GM10847 (cell line): Measurements from ENCODE around the gene PCBD1.

ENCODE experiments used
- POLR2A ChIP-seq: IDR thresholded peaks from 2 replicates; pipeline ENCODE4 v1.6.1; 2011; ENCODE audit not compliant: insufficient read length; ENCODE audit errors: extremely low read depth

Gene PCBD1

GRCh38 chr10:70887804-70888800 is at the start of gene PCBD1:
TSS of gene PCBD1 (minus strand) at chr10:70888565. CDS start at chr10:70888533, 32 bp downstream.
- peak; percentile 52 for TF ChIP-seq POLR2A

- TF ChIP-seq POLR2A: no peak
These were observed 49.3 kb upstream of the PCBD1 start for GRCh38 chr10:70937661-70938060.

GRCh38 chr10:70936111-70936510 is 47.7 kb upstream of the PCBD1 start:
- TF ChIP-seq POLR2A: no peak

GRCh38 chr10:70935631-70936030 is 47.3 kb upstream of the PCBD1 start:
- TF ChIP-seq POLR2A: no peak

- no peak for TF ChIP-seq POLR2A
These were observed 46.8 kb upstream of the PCBD1 start for GRCh38 chr10:70935125-70935625.

- TF ChIP-seq POLR2A: no peak
These were observed 46.3 kb upstream of the PCBD1 start for GRCh38 chr10:70934701-70935100.

GRCh38 chr10:70932392-70933196 is 44.2 kb upstream of the PCBD1 start:
- TF ChIP-seq POLR2A: no peak

GRCh38 chr10:70931168-70931815 is 42.9 kb upstream of the PCBD1 start:
- no peak for TF ChIP-seq POLR2A

- TF ChIP-seq POLR2A: no peak
These were observed 42.1 kb upstream of the PCBD1 start for GRCh38 chr10:70930263-70931000.

- no peak for TF ChIP-seq POLR2A
These were observed 39.8 kb upstream of the PCBD1 start for GRCh38 chr10:70928140-70928539.

GRCh38 chr10:70927189-70927943 is 39.0 kb upstream of the PCBD1 start:
- TF ChIP-seq POLR2A: no peak

GRCh38 chr10:70926226-70927000 is 38.0 kb upstream of the PCBD1 start:
- TF ChIP-seq POLR2A: no peak
